ENCODE data around the gene STT3A. TPM values are rescaled to one million over a fixed set of nuclear protein-coding genes. Genes with fewer than 3 reads are reported as not detected.

STT3A gene
- total and polyA plus RNA-seq, 10 of the 15 experiments (the other 5 are each of a cell fraction or from before 2014, with no cell fraction given) = 74.4 to 202 (median 118) TPM

DNA sequence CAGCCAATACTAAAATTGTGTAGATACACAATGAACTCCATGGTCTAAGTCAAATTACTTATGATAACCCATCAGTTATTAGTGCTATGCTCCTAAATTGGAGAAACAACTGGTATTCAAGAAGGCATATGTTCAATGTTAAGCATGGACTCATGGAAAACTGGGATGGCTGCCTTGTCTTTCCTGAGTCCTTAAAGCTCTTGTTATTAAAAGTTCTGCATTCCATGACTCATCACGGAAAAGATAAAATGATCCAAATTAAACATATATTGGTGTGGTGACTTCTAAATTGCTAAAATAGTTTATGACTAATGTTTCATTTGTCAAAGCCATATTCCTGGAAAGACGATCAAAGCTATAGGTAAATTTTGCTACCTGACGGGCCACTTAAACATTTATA lies 32.8 kb upstream of the STT3A start:
- Histone ChIP-seq H3K27me3 (replicated peaks in 1 of 2; ENCODE audit: control insufficient read depth in 2 of 2, insufficient read depth in 2 of 2, low read length in 1 of 2) (no peaks in the 10 kb centered on the region), H3K27ac (ENCODE audit: control insufficient read depth, insufficient read depth) (no peak overlapping the region), H4K20me1 (ENCODE audit: control insufficient read depth, insufficient read depth) (no peaks in the 10 kb centered on the region), H3K9ac (ENCODE audit: control insufficient read depth, insufficient read depth, low read length) (no peak overlapping the region), H3K4me1 (ENCODE audit: control insufficient read depth, insufficient read depth, low read length) (no peaks in the 10 kb centered on the region), H3K79me2 (ENCODE audit: control insufficient read depth, insufficient read depth, low read length) (no peaks in the 10 kb centered on the region), H2AFZ (ENCODE audit: control insufficient read depth, low read depth, low read length) (no peak overlapping the region), H3K4me2 (ENCODE audit: control insufficient read depth, insufficient read depth) (no peak overlapping the region), H3K9me3 (replicated peaks; ENCODE audit: control insufficient read depth, insufficient read depth, low read length) (no peaks in the 10 kb centered on the region; the same call in 2 of the 3 replicates), H3K36me3 (ENCODE audit: control insufficient read depth in 2 of 2, insufficient read depth in 2 of 2, low read length in 1 of 2) (no peaks in the 10 kb centered on the region), H3K4me3 (no peak overlapping the region)
- SMC1A ChIA-PET (ENCODE audit: uncharacterized antibody, unreplicated experiment) = interaction anchor here (1.0 kb wide), 2 partner anchors 9 to 99 kb away, joined by 3 read pairs; partner anchors contain the start of gene EI24
- WGBS (ENCODE audit: insufficient coverage, insufficient replicate concordance, low lambda C conversion rate, missing lambda C conversion rate) = 93% methylated on average over 3 of the region's 3 CpGs
- DNase-seq (ENCODE audit: low read depth, low spot score) (no peak), FAIRE-seq (no peak), ATAC-seq (no peak)
- no TSS peak for BruUV-seq (replicated peaks)
- CTCF ChIA-PET = interaction anchor here (0.6 to 1.4 kb wide), 5 partner anchors 41 to 127 kb away, joined by 3 to 4 read pairs (median 3); no protein-coding TSS in a partner anchor
- RAD21 ChIA-PET (ENCODE audit: unreplicated experiment) = no interaction called here
- in situ Hi-C loops (cut with MboI) = no loop called here
- POLR2A ChIA-PET = no interaction called here
- TF ChIP-seq ZSCAN29 (IDR thresholded peaks at IDR 0.05) (no peak), RUNX3 (IDR thresholded peaks at IDR 0.05; ENCODE audit: low read length) (no peak), POU2F2 (IDR thresholded peaks at IDR 0.05; ENCODE audit: borderline replicate concordance, low read depth, low read length) (no peak), RAD51 (IDR thresholded peaks at IDR 0.05) (no peak), ZNF217 (IDR thresholded peaks at IDR 0.05) (no peak), BCL11A (IDR thresholded peaks at IDR 0.05; ENCODE audit: low read depth, low read length) (no peak), TCF12 (IDR thresholded peaks at IDR 0.05; ENCODE audit: low read depth, low read length) (no peak), ZNF384 (IDR thresholded peaks at IDR 0.05; ENCODE audit: borderline replicate concordance, low read depth, low read length) (no peak), HDAC2 (IDR thresholded peaks at IDR 0.05) (no peak), SUPT20H (IDR thresholded peaks at IDR 0.05; ENCODE audit: borderline replicate concordance, control insufficient read depth, low read depth, low read length) (no peak), SRF (IDR thresholded peaks at IDR 0.05; ENCODE audit: low read depth in 2 of 2, low read length in 2 of 2) (no peak), NFXL1 (IDR thresholded peaks at IDR 0.05; ENCODE audit: borderline replicate concordance) (no peak), CBX3 (IDR thresholded peaks at IDR 0.05; ENCODE audit: borderline replicate concordance, low read depth) (no peak), FOS (IDR thresholded peaks at IDR 0.05; ENCODE audit: borderline replicate concordance, extremely low read depth, insufficient read length) (no peak), IKZF2 (IDR thresholded peaks at IDR 0.05) (no peak), BRCA1 (IDR thresholded peaks at IDR 0.05; ENCODE audit: low read depth, low read length) (no peak)
- TF ChIP-seq, protein P1, sequence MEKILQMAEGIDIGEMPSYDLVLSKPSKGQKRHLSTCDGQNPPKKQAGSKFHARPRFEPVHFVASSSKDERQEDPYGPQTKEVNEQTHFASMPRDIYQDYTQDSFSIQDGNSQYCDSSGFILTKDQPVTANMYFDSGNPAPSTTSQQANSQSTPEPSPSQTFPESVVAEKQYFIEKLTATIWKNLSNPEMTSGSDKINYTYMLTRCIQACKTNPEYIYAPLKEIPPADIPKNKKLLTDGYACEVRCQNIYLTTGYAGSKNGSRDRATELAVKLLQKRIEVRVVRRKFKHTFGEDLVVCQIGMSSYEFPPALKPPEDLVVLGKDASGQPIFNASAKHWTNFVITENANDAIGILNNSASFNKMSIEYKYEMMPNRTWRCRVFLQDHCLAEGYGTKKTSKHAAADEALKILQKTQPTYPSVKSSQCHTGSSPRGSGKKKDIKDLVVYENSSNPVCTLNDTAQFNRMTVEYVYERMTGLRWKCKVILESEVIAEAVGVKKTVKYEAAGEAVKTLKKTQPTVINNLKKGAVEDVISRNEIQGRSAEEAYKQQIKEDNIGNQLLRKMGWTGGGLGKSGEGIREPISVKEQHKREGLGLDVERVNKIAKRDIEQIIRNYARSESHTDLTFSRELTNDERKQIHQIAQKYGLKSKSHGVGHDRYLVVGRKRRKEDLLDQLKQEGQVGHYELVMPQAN (conservative IDR thresholded peaks at IDR 0.05) = no peak
- TF ChIP-seq, protein P2, sequence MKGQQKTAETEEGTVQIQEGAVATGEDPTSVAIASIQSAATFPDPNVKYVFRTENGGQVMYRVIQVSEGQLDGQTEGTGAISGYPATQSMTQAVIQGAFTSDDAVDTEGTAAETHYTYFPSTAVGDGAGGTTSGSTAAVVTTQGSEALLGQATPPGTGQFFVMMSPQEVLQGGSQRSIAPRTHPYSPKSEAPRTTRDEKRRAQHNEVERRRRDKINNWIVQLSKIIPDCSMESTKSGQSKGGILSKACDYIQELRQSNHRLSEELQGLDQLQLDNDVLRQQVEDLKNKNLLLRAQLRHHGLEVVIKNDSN (IDR thresholded peaks at IDR 0.05; ENCODE audit: borderline replicate concordance, extremely low read length, insufficient read depth, low read depth, low read length) = no peak
- TF ChIP-seq, protein P3, sequence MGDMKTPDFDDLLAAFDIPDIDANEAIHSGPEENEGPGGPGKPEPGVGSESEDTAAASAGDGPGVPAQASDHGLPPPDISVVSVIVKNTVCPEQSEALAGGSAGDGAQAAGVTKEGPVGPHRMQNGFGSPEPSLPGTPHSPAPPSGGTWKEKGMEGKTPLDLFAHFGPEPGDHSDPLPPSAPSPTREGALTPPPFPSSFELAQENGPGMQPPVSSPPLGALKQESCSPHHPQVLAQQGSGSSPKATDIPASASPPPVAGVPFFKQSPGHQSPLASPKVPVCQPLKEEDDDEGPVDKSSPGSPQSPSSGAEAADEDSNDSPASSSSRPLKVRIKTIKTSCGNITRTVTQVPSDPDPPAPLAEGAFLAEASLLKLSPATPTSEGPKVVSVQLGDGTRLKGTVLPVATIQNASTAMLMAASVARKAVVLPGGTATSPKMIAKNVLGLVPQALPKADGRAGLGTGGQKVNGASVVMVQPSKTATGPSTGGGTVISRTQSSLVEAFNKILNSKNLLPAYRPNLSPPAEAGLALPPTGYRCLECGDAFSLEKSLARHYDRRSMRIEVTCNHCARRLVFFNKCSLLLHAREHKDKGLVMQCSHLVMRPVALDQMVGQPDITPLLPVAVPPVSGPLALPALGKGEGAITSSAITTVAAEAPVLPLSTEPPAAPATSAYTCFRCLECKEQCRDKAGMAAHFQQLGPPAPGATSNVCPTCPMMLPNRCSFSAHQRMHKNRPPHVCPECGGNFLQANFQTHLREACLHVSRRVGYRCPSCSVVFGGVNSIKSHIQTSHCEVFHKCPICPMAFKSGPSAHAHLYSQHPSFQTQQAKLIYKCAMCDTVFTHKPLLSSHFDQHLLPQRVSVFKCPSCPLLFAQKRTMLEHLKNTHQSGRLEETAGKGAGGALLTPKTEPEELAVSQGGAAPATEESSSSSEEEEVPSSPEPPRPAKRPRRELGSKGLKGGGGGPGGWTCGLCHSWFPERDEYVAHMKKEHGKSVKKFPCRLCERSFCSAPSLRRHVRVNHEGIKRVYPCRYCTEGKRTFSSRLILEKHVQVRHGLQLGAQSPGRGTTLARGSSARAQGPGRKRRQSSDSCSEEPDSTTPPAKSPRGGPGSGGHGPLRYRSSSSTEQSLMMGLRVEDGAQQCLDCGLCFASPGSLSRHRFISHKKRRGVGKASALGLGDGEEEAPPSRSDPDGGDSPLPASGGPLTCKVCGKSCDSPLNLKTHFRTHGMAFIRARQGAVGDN (IDR thresholded peaks at IDR 0.05) = no peak
- intact Hi-C loops (cut with micrococcal nuclease; ENCODE audit: unreplicated experiment) = no loop called here

All from GM12878 (cell line).